ENCODE data around the gene XAGE5. TPM values are rescaled to one million over a fixed set of nuclear protein-coding genes. Genes with fewer than 3 reads are reported as not detected.

Gene XAGE5
- not detected in 2 replicates for total RNA-seq

GRCh38 chrX:52811065-52811625, at the start of gene XAGE5:
TSS of gene XAGE5 (plus strand) at chrX:52811287. CDS start at chrX:52812567, 1,280 bp downstream.

GRCh38 chrX:52797327-52797726, 13.8 kb upstream of the XAGE5 start, which contains the start of gene SPANXN5:
TSS of gene SPANXN5 (minus strand) at chrX:52797427. CDS start at chrX:52797348, 79 bp downstream.

Other genes with a start within 250 kb of the XAGE5 start
- not detected in 2 replicates for gene SSX7, start 156.4 kb upstream of the XAGE5 start, total RNA-seq
- gene SSX2, start 104.1 kb upstream of the XAGE5 start, total RNA-seq: not detected in 2 replicates
- not detected in 2 replicates for gene SSX2B, start 60.0 kb upstream of the XAGE5 start, total RNA-seq
- gene SPANXN5, start 13.9 kb upstream of the XAGE5 start, total RNA-seq: 0.24 TPM in 1 of 2 replicates, not detected in the other
- gene XAGE3, start 56.8 kb downstream of the XAGE5 start, total RNA-seq: not detected in 2 replicates
- 3.6 and 8.1 TPM in 2 replicates for gene FAM156B, start 86.0 kb downstream of the XAGE5 start, total RNA-seq
- gene FAM156A, start 147.2 kb downstream of the XAGE5 start, total RNA-seq: 4.3 and 6.0 TPM in 2 replicates
- 0.24 TPM in 1 of 2 replicates, not detected in the other for gene GPR173, start 237.5 kb downstream of the XAGE5 start, total RNA-seq